A673 (cell line): ENCODE results near the gene BCDIN3D.

ENCODE experiments used
- EZH2 ChIP-seq: fragments of 200-600 bp; sonication (generic); IDR thresholded peaks from 2 replicates; pipeline ENCODE4 v1.6.1; 2017; ENCODE audit warnings: borderline replicate concordance, low read depth, mild to moderate bottlenecking, mixed read lengths, antibody characterized with exemption, low read length; ENCODE audit not compliant: poor library complexity, severe bottlenecking
- TF ChIP-seq, protein P1 (sequence below): fragments of 300-800, 200-600 bp; sonication (generic); conservative IDR thresholded peaks from 2 replicates; pipeline ENCODE4 v1.5.1; 2017; ENCODE audit warnings: low read depth, mild to moderate bottlenecking, antibody characterized with exemption, low read length, moderate library complexity, mixed read lengths

DNA sequence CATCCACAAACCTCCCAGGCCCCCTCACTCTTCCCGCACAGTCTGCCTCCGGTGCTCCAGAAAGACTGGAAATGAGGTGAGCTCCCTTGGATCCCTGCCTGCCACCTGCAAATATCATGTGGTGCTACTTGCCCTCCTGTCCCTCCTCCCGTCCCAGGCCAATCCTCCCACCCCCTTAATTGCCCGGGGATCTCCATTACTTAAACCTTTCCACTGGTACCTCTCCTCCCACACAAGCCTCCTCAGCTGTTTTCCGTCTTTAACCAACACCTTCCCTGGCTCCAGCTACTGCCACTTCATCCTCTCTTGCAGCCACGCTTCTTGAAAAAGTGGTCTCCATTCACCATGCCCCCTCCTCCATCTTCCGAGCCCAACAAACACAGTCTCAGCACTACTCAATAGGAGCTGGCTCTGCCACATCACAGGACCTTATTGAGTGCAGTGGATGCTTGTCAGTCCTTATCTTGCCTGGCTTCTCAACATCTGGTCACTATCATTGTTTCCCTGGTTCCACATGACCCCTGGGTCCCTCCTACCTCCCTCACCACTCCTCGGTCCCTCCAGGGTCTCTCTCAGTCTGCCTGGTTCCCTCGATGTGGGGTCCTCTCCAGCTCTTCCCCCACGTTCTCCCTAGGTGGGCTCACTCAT lies 49.3 kb upstream of the BCDIN3D start:
- TF ChIP-seq, protein P1, sequence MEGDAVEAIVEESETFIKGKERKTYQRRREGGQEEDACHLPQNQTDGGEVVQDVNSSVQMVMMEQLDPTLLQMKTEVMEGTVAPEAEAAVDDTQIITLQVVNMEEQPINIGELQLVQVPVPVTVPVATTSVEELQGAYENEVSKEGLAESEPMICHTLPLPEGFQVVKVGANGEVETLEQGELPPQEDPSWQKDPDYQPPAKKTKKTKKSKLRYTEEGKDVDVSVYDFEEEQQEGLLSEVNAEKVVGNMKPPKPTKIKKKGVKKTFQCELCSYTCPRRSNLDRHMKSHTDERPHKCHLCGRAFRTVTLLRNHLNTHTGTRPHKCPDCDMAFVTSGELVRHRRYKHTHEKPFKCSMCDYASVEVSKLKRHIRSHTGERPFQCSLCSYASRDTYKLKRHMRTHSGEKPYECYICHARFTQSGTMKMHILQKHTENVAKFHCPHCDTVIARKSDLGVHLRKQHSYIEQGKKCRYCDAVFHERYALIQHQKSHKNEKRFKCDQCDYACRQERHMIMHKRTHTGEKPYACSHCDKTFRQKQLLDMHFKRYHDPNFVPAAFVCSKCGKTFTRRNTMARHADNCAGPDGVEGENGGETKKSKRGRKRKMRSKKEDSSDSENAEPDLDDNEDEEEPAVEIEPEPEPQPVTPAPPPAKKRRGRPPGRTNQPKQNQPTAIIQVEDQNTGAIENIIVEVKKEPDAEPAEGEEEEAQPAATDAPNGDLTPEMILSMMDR = no peak
- no peak for TF ChIP-seq EZH2
